NCI-H2029 (cell line): ENCODE measurements around the gene C1QTNF12.

Experiments
- DNase-seq: peaks from one replicate; lab custom pipeline; 2025; lab: John Stamatoyannopoulos, UW

The C1QTNF12 gene

DNA sequence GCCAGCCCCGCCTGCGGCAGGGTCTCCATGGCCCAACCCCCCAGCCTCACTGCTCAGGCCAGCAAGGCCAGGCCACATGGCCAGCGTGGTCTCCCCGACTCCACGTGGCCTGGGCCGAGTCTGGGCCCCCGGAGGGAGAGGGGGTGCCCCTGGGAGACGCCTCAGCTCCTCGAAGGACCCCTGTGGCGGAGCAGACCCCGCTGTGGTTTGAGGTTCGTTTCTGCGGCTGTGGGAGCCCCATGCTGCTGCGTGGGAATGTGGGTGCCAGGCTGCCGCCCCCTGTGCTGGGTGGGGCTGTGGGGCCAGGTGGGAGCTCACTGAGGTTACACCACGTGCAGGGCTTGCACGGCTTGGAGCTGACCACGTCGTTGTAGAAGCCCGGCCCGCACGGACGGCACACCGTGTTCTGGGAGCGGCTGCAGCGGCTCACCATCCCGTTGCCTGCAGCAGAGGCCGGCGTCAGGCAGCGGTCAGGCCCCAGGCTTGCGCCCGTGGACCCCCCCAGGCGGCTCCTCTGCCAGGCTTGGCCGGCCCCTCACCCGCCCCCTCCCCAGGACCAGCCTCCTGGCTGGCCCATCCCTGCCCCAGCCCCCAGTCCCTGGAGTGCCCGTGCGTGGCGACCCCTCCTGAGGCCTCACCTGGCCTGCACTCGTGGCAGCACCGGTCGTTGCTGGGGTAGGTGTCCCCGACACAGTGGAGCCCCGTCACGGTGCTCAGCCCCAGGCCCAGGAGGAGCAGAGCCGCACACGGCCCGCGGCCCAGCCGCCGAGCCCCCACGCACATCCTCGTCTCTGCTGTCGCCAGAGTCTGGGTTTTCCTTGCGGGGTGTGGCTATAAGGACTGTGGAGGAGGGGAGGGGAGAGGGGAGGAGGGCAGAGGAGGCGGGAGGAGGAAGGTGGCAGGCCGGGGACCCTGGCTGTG is 32.9 kb downstream of the C1QTNF12 start, which contains the start of gene TNFRSF4:
Gene TNFRSF4, minus strand, starts transcription at position 809 of the 921 bp plus-strand sequence. Its CDS starts 26 bp downstream, at position 783.
- no peak for DNase-seq

DNA sequence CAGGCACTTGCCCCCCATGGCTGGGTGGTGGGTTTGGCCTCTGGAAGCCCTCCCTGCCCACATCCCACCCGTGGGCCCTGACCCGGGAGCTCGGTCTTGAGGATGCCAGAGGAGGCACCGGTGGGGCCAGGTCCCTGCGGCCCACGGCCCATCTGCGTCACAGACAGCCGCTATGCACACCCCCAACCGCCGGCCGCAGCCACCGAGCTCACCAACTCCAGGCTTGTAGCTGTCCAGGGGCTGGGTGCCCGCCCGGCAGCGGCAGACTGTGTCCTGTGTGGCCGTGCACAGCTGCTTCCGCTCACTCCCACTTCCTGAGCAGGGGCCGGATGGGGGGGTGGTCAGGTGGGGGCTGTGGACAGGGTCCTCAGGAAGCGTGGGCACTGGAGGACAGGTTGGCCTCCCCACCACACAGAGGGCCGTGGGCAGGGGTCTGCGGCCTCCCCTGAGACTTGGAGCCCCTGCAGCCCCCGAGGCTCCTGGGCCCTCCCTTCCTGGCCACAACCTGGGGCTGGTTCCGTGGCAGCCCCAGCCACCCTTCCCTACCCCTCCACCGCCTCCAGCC is 33.7 kb downstream of the C1QTNF12 start:
- DNase-seq, result no peak

DNA sequence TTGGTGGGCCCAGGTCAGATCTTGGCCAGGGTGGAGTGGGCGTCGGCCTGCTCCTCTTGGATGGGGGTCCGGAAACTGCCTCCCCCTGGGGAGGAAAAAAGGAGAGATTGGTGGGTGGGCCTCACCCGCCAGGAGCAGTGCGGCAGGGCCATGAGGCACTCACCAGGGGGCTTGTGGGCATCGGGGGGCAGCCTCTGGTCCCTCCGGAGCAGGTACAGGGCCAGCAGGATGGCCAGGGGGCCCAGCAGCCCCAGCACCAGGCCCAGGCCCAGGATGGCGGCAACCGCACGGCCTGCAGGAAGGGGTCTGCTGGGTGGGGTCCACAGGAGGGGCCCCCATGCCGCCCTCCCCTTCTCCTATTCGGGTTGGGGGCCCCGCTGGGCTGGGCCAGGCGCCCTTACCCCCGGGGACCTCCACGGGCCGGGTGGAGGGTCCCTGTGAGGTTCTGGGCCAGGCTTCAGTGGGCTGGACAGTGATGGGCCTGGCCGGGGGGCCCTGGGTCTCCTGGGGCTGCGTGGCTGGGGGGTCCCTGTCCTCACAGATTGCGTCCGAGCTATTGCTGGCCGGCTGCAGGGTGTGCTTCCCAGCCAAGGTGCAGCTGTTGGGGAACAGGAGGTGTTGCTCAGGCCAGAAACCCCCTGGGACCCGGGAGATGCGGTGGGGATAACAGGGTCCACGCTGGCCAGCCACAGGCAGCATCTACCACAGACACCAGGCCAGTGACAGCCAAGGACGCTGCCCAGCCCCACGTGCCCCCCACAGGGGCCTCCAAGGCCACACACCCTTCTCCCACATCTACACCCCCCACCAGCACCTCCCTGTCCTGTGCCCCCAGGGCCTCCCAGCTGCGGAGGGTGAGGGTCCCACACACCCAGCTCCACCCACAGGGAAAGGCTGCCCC is 34.7 kb downstream of the C1QTNF12 start:
- no peak for DNase-seq

DNA sequence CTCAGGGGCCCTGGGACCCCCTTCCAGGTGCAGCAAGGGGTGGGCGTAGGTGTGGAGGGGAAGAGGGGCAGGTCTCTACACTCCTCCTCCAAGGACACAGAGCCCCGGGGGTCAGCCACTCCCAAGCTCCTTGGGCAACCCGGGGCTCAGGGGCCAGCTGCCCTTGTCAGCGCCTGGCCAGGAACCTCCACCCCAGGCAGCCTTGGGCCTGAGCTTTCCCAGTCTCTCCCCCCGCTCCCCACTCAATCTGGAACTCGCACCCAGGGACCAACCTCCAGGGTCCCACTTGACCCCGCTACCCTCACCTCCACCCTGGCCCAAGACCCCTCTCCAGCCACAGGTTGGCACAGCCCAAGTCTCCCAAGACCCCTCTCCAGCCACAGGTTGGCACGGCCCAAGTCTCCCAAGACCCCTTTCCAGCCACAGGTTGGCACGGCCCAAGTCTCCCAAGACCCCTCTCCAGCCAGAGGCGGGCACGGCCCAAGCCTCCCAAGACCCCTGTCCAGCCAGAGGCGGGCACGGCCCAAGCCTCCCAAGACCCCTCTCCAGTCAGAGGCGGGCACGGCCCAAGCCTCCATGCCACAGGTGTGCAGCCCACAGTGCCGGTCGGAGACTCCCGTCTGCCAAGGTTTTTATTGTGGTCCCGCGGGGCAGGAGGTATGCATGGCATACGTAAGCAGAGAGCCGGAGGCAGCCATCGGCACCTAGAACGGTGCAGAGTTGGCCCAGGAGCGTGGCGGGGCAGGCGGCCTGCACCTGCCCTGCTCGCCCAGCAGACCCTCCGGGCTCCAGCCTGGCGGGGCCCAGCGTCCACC is 35.6 kb downstream of the C1QTNF12 start:
- no peak for DNase-seq

DNA sequence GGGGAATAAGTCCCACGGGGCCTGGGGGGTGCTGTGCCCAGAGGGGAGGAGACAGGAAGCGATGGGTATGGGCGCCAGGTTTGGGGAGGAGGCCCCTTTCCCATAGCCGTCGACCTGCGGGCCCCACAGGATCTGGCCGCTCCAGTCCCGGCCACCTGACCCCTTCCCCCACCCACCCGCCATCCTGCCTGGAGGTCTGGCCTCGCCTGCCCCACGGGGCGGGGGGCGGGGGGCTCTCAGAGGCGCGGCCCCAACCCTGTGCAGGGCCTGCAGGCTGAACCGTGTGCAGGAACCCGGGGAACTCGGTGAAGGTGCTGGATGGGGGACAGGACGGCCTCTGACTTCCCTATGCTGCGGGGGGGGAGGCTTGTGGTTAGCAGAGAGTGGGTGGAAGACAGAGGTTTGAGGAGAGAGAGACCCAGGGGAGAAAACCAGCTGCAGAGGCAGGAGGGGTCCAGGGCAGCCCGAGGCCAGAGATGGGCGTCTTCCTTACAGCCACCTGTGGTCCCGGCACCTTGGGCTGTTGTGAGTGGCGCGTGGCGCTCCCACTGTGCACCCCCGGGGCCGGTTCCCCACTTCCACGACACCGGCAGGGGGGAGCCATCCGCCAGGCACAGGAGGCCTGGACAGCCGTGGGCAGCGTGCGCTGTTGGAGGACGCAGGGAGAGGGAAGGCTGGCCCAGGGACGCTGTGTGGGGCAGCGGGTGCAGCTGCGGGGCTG is 37.6 kb downstream of the C1QTNF12 start:
- no peak for DNase-seq

DNA sequence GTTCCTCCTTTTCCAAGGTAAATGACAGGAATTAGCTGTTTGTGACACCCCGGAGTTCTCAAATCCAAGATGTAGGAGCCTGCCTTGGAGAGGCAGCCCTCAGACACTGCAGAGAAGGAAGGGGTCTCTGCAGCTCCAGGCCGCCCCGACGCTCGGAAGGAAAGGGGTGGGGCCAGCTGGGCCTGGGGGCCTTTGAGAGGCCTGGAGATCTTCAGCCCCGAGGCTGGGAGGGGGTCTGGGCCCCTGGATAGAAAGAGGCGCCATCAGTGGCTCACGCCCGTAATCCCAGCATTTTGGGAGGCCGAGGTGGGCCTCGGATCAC is 39.0 kb downstream of the C1QTNF12 start:
- DNase-seq, result no peak

DNA sequence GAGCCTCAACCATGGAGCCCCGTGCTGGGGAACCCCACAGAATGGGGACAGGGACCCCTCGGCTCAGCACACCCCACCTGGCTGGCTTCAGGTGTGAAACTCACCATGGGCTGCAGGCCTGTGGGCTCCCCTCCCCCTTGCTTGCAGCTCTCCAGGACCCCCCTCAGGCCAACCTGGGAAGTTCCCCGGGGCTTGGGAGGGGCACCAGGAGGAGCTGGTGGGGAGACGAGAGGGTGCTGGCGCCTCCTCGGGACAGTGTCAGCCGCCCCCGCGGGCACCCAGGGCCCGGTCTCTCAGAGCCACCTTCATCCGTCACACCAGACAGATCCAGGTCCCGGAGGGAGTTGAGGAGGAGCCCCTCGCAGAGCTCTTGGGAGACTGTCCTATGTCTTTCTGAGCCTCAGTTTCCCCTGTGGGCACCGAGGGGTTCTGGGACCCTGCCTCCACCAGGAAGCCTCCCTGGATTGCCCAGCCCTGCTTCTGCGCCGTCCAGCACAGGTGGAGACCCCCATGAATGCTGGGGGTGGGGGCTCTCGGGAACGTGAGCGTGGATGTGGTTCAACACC is 39.5 kb downstream of the C1QTNF12 start:
- no peak for DNase-seq

DNA sequence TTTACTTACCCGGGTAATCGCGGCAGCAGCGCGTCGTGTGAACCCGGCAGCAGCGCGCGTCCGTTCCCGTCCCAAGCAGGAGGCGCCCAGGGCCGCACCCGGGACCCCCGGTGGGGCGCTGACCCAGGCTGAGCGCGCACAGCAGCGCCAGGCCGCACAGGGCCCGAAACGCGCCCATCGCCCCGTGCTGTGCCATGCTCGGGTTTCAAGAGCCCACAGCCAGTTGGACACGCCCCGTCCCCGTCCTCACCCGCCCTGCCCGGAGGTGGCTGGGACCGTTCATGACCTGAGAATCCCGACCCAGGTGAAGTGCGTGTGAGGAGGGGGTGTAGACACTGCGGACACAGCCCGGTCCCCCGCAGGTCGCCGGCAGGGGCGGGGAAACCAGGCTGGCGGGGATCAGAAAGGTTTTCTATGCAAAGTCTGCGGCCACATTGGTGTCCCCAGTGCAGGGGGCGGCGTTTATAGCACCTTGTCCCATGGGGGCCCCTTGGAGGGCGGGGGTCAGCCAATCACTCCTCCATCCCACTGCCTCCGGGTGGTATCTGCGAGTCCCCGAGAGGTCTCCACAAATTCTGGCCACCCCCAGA is 40.1 kb downstream of the C1QTNF12 start, which contains the start of gene TNFRSF18:
Gene TNFRSF18, minus strand, starts transcription at position 217 of the 590 bp plus-strand sequence. Its CDS starts 21 bp downstream, at position 196.
- no peak for DNase-seq

DNA sequence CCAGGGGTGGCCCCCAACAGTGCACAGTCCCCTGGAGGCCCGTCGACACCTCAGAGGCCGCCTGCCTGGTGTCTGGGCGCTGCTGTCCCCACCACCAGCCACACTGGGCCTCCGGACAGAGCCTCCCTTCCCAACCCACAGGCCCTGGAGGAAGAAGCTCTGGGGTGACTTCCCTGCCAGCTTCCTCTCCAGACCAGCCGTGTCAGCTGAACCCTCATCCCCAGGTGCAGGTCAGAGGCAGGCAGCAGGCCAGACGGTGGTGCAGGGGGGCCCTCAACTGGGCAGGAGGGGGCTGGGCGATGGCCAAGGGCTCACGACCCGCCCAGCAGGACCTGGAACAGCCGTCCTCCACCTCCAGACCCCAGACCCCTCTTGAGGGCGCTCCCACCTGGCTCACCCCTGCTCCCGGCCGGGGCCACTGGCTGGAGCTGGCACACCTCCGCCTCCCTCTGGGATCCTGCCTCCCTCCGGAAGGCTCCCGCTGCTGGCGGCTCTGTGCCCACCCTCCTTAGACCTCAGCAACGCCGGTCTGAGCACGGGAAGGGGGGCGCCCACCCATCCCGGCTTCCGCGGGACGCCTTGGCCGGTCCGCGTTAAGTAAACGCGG is 40.6 kb downstream of the C1QTNF12 start:
- DNase-seq, result no peak

DNA sequence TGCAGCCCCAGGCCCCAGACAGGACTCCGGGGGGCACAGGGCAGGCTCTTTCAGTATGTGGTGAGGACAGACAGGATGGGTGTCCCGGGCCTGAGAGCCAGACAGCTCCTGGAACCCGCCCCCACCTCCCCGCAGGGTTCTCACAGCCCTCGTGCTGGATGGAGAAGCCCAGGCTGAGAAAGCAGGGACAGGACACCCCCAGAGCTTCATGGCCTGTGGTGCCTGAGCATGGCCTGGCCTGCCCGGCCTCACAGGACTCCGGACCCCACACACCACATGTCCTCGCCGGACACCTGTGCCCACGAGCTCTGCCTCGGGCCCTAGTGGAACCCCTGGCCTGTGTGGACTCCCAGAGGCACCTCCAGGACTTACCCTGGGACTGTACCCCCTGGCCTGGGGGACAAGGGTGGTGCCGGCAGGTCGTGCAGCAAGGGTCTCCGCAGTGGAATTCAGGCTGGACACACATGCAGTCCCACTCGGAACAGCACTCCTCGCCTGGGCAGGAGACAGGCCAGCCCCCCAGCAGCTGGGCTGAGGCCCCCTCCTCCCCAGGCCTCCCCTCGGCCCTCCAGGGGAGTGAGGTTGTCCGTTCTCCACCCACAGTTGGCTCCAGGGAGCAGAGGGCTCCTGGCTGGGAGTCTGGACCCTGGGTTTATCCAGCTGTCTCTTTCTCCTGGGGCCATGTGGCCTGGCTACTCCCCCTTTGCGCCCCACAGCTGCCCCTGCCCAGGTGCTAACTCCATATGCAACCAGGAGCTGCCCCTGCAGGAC is 41.3 kb downstream of the C1QTNF12 start:
- DNase-seq, result no peak

DNA sequence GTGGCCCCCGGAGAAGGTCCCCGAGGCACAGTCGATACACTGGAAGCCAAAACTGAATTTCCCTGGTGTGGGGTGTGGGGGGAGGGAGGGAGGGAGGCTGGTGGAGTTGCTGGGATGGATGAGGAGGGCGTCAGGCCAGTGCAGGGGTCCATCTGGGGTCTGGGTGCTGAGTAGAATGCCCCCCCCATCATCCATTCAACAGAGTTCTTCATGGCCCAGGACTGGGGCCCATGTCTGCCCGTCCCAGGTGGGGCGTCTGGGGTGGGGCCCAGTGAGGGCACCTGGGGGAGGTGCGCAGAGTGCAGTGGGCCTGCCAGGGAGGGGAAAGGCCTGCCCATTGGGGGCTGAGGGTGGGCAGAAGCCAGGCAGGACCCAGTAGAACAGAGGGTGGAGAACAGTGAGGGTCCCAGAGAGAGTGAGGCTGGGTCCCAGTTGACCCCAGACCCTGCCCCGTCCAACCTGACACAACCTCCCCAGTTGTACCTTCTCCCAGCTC is 42.0 kb downstream of the C1QTNF12 start:
- DNase-seq, result no peak

DNA sequence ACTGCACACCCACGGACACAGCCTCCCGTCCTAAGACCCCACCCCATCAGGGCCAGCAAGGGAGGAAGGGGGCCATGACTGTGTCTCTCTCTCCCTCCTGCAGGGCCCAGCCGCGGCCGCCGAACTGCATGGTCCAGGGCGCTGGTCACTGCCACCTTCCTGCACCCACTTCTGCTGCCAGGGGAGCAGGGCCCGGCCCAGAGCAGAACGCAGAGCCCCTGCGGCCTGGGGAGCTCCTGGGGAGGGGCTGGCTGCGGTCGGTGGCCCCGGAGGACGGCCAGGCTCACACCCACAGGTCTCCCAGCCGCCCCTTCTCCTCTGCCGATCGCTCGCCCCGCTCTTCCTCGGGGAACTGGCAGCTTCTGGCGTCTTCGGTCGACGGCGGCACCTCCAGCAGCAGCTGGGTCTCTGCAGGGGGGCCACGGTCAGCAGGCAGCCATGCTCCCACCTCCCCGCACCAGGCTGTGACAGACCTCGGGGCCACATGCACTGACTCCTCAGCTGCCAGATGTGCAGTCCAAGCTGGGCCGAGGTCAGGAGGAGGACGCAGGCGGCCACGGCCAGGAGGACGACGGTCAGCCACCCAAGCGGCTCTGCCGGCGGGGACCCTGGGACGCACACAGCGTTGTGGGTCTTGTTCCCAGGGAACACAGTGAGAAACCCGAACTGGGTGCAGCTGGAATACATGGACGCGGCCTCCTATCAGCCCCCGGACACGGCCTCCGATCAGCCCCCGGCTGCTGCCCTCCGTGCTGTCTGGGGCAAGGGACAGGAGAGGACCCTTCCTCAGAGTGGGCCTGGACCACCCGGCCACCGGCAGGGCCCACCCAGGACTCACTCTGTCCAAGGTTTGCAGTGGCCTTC is 42.7 kb downstream of the C1QTNF12 start:
- no peak for DNase-seq

DNA sequence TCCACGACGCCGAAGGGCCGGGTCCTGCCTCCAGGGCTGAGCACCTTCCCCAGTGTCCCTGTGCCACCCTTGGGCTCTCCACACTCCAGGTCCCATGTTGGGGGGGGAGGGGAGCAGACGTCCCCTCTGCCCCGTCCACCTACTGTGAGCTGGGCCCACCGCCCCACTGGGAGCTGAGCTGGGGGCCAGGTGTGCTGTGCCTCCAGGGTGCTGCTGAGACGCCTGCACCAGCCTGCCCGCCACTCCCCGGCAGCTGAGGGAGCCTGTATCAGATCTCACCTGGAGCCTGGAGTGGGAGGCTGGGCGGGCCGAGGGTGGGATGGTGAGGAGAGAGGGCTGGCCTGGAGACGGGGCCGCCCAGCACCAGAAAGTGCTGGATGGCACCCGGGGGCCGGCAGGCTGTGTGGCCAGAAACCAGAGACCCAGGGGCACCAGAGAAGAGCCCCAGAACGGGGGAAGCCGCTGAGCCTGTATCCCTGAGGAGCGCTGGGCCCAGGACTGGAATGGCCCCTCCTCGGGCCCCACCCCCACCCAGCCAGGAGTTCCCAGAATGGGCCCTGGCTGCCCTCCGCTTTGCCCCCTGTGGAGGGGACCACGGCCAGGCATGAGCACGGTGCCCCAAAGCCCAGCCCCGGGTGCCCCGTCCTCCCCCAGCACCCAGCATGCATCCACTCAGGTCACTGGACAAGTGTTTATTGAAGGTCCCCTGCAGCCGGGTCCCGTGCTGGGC is 43.5 kb downstream of the C1QTNF12 start:
- DNase-seq, result no peak

DNA sequence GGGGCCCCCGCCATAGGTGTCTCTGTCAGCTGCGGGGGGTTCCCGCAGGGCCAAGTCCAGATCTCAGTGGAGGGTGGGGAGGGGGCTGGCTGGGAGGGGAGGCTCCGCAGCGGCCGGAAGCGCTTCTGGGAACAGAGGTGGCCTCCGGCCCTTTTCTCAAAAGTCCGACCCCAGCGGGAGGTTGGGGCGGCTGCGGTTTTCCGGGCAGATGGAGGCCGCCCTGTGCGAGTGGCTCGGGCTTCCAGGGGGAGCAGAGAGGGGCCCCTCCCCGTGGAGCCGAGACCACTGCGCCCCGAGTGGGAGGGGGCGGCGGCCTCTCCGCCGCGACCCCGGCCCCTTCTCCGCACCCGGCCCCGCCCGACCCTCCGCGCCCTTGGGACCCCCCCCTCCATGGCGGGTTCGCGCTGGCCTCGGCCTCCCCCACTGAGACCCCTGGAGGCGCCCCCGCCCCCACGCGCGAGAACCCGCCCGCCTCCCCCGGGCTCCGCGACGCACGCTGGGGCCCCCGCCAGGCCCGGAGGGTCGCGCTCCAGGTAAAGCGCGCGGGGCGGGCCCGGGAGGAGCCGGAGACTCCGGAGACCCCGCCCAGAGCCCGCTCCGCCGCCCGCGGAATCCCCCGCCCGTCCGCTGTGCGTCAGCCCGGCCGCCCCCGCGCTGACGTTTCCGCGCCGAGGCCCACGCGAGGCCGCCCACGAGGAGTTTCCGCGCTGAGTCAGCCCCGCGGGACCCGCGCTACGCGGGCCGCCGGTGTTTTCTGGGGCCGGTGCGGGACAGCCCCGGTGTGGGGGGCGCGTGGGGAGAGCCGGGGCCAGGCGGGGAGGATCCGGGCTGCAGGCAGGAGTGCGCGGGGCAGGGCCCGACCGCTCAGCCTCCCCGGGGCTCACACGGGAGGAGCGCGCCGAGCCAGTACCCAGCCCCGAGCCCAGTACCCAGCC is 45.4 kb downstream of the C1QTNF12 start:
- no peak for DNase-seq

DNA sequence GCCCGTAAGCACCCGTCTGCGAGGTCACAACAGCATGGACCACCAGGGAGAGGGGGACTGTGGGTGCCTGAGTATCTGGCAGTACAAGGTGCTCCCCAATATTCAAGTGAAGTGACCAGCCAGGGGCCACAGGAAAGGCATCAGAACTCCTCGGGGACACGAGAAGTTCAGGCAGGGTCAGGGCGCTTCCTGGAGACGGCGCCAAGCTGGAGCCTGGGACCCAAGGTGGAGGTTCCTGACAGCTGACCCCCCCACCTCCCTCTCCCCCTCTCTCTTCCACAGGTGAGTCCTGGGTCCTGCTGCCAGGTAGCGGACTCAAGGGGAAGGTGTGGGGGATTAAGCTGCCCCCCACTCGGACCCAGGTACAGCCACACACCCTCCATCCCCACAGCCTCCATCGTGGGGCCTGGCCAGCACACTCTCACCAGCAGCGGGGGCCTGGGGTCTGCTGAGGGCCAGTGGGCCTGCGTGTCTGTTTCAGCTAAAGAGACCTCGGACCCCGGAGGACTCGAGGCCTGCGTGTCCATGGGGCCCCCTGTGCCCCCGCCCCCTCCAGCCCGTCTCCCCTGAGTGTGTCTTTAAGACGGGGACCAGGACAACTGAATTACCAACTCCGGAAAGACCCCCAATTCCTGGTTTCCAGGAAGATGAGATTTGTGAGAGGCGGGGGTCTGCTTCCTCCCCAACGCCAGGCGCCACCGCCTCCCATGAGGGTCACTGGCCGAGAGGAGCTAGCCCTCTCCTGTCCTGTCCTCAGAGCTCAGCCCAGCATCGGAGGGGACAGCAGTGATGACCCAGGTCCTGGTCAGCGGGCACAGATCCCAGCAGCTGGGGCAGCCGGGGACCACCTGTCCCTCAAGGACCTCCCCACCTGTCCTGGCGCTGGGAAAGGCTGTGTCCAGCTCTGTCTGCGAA is 46.3 kb downstream of the C1QTNF12 start:
- DNase-seq, result no peak
